Measurements from ENCODE around the gene SNX27.
A peak's percentile ranks its signal among the peaks of the same experiment; 100 is the strongest.
"Not testable (repeated sequence)": the region's sequence is repeated elsewhere in the genome, so short reads cannot be mapped to it uniquely, and the experiment has no call there.

SNX27 gene

GRCh38 chr1:151612501-151613281 lies 841 bp downstream of the SNX27 start:
- peak overlapping the region; percentile 80 for H3K4me3 ChIP-seq (ENCODE audit: control insufficient read depth, low read depth, low read length)
- TF ChIP-seq CTCF (conservative IDR thresholded peaks at IDR 0.05; ENCODE audit: control insufficient read depth, insufficient read depth, low read depth, low read length), result no peak
- peak; percentile 22 for DNase-seq (ENCODE audit: low read depth)

- H3K4me3 ChIP-seq (ENCODE audit: control insufficient read depth, low read depth, low read length), result peak overlapping the region; percentile 80
- no peak for TF ChIP-seq CTCF (conservative IDR thresholded peaks at IDR 0.05; ENCODE audit: control insufficient read depth, insufficient read depth, low read depth, low read length)
- DNase-seq (ENCODE audit: low read depth), result no peak
These were observed 1.5 kb downstream of the SNX27 start for GRCh38 chr1:151613282-151613780.

GRCh38 chr1:151615711-151616504 lies 4.1 kb downstream of the SNX27 start:
- TF ChIP-seq CTCF (conservative IDR thresholded peaks at IDR 0.05; ENCODE audit: control insufficient read depth, insufficient read depth, low read depth, low read length), result no peak
- no peak overlapping the region for H3K4me3 ChIP-seq (ENCODE audit: control insufficient read depth, low read depth, low read length)
- DNase-seq (ENCODE audit: low read depth), result no peak

- TF ChIP-seq CTCF (conservative IDR thresholded peaks at IDR 0.05; ENCODE audit: control insufficient read depth, insufficient read depth, low read depth, low read length), result no peak
- peak; percentile 44 for DNase-seq (ENCODE audit: low read depth)
- no peak overlapping the region for H3K4me3 ChIP-seq (ENCODE audit: control insufficient read depth, low read depth, low read length)
These were observed 4.6 kb downstream of the SNX27 start for GRCh38 chr1:151616505-151616849.

GRCh38 chr1:151618003-151618402 lies 6.2 kb downstream of the SNX27 start:
- no peak for TF ChIP-seq CTCF (conservative IDR thresholded peaks at IDR 0.05; ENCODE audit: control insufficient read depth, insufficient read depth, low read depth, low read length)
- no peak overlapping the region for H3K4me3 ChIP-seq (ENCODE audit: control insufficient read depth, low read depth, low read length)
- no peak for DNase-seq (ENCODE audit: low read depth)

- no peak for DNase-seq (ENCODE audit: low read depth)
- no peak for TF ChIP-seq CTCF (conservative IDR thresholded peaks at IDR 0.05; ENCODE audit: control insufficient read depth, insufficient read depth, low read depth, low read length)
- H3K4me3 ChIP-seq (ENCODE audit: control insufficient read depth, low read depth, low read length), result no peak overlapping the region
These were observed 6.6 kb downstream of the SNX27 start for GRCh38 chr1:151618470-151618869.

GRCh38 chr1:151618996-151619395 lies 7.1 kb downstream of the SNX27 start:
- H3K4me3 ChIP-seq (ENCODE audit: control insufficient read depth, low read depth, low read length); DNase-seq (ENCODE audit: low read depth): not testable (repeated sequence)

Measured in fibroblast of mammary gland (primary cell).